Transverse colon (tissue), 4 donors: ENCODE data around the gene LGI1.
"Not testable (repeated sequence)": the region's sequence is repeated elsewhere in the genome, so short reads cannot be mapped to it uniquely, and the experiment has no call there.

Experiments
- EP300 ChIP-seq: sonication (generic); formaldehyde crosslinking; IDR thresholded peaks from one replicate; pipeline ENCODE4 v1.6.1; 2017; ENCODE audit warnings: antibody characterized with exemption, low read depth
- POLR2A ChIP-seq: fragments of 450-650 bp; IDR thresholded peaks from one replicate; pipeline ENCODE4 v1.6.1; 2016; ENCODE audit warnings: antibody characterized with exemption, mild to moderate bottlenecking, moderate library complexity
- POLR2AphosphoS5 ChIP-seq, 3 donors: sonication (generic); formaldehyde crosslinking; IDR thresholded peaks; one replicate each; pipeline ENCODE4 v1.6.1; 2016; ENCODE audit warnings: antibody characterized with exemption in 3 of 3
- TF ChIP-seq, protein P1 (sequence below), 5 experiments: fragments of 200-600 bp in 3 of 5; fragments of 450-650 bp in 2 of 5; sonication (generic) in 3 of 5; IDR thresholded peaks; 1 replicate in 2 of 5; 2 replicates in 3 of 5; pipeline ENCODE4 v1.5.1; 2016 to 2017; ENCODE audit warnings: antibody characterized with exemption in 5 of 5, inconsistent platforms in 3 of 5, mild to moderate bottlenecking in 2 of 5, moderate library complexity in 1 of 5

DNA sequence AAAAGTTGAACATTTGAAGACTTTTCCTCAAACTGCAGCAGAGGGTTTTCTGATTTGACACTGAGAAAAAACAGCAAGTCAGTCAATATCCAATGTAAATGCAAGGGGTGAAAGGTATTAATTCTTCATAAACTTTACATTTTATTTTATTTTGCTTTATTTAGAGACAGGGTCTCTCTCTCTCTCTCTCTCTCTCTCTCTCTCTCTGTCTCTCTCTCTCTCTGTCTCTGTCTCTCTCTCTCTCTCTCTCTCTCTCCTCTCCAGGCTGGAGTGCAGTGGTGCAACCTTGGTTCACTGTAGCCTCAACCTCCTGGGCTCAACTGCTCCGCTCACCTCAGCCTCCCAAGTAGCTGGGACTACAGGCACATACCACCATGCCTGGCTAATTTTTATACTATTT is 73.3 kb downstream of the LGI1 start:
- TF ChIP-seq, protein P1, sequence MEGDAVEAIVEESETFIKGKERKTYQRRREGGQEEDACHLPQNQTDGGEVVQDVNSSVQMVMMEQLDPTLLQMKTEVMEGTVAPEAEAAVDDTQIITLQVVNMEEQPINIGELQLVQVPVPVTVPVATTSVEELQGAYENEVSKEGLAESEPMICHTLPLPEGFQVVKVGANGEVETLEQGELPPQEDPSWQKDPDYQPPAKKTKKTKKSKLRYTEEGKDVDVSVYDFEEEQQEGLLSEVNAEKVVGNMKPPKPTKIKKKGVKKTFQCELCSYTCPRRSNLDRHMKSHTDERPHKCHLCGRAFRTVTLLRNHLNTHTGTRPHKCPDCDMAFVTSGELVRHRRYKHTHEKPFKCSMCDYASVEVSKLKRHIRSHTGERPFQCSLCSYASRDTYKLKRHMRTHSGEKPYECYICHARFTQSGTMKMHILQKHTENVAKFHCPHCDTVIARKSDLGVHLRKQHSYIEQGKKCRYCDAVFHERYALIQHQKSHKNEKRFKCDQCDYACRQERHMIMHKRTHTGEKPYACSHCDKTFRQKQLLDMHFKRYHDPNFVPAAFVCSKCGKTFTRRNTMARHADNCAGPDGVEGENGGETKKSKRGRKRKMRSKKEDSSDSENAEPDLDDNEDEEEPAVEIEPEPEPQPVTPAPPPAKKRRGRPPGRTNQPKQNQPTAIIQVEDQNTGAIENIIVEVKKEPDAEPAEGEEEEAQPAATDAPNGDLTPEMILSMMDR (IDR thresholded peaks at IDR 0.05) = not testable (repeated sequence)
- not testable (repeated sequence) for TF ChIP-seq POLR2A; POLR2AphosphoS5 (IDR thresholded peaks at IDR 0.05); EP300
